Subcutaneous abdominal adipose tissue (tissue), 5 donors: ENCODE measurements around the gene TDP1.

Experiments
- H3K27ac ChIP-seq: one replicate; pipeline ENCODE4 v1.7.0; 2013; ENCODE audit warnings: low read depth, mild to moderate bottlenecking, inconsistent platforms, low read length, moderate library complexity
- H3K27me3 ChIP-seq, 5 donors: one replicate each; pipeline ENCODE4 v1.7.0; 2013; ENCODE audit warnings: low read length in 5 of 5, inconsistent platforms in 1 of 5; ENCODE audit not compliant: control insufficient read depth in 5 of 5, insufficient read depth in 4 of 5
- H3K36me3 ChIP-seq, 5 donors: one replicate each; pipeline ENCODE4 v1.7.0; 2013; ENCODE audit warnings: low read length in 5 of 5; ENCODE audit not compliant: control insufficient read depth in 5 of 5, insufficient read depth in 5 of 5
- H3K4me1 ChIP-seq, 5 donors: one replicate each; pipeline ENCODE4 v1.7.0; 2013; ENCODE audit warnings: low read length in 5 of 5, mild to moderate bottlenecking in 3 of 5, moderate library complexity in 1 of 5; ENCODE audit not compliant: control insufficient read depth in 5 of 5, insufficient read depth in 5 of 5
- H3K4me3 ChIP-seq, 5 donors: one replicate each; pipeline ENCODE4 v1.7.0; 2013; ENCODE audit warnings: low read length in 5 of 5, low read depth in 1 of 5
- H3K9ac ChIP-seq, 5 donors: one replicate each; pipeline ENCODE4 v1.7.0; 2013; ENCODE audit warnings: low read length in 5 of 5, mild to moderate bottlenecking in 4 of 5, moderate library complexity in 3 of 5
- H3K9me3 ChIP-seq, 5 donors: one replicate each; pipeline ENCODE4 v1.7.0; 2013; ENCODE audit warnings: low read length in 5 of 5; ENCODE audit not compliant: control insufficient read depth in 5 of 5
- donor health status: healthy.
- donor health status: healthy.
- donor health status: healthy.
- donor health status: healthy.
- donor health status: healthy.

TDP1 gene

DNA sequence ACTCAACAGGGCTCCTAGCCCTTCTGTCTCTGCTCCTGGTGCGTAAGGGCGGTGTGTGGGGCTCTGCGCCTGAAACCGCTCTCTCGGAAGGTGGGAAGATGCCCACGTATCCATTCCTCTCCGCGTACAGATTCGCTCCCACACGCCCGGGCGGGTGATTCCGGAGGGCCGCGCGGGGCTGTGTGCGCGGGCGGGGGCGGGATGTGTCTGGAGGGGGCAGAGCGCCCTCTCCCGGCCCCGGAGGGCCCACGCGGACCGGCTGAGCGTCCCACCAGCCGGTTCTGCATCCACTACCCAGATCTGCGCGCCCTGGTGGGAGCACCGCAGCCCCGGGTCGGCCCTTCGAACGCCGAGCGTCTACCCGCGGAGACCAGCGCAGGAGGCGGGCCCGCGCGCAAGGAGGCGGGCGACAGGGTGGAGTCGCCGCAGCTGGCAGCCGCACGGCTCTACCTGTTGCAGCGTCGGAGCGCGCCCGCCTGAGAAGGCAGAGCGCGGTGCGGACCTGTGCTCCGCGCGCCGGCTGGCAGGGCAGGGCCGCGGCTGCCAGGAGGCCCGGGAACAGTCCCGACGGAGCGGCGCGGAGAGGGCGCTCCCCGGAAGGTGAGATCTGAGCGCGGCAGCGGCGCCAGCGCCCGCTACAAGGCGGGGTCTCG lies 104.7 kb downstream of the TDP1 start:
- Histone ChIP-seq H3K27ac (no peak overlapping the region), H3K27me3 (peaks cover 20 to 37% (median 35%) of the 10 kb centered on the region in 5 donors), H3K4me3 (peak overlapping the region; percentile 54 to 66 (median 58)), H3K4me1 (peaks cover 0 to 35% (median 29%) of the 10 kb centered on the region in 5 donors), H3K9ac (peak overlapping the region in 2 of 5 donors; percentile 43 to 50), H3K9me3 (no peaks in the 10 kb centered on the region), H3K36me3 (no peaks in the 10 kb centered on the region)

DNA sequence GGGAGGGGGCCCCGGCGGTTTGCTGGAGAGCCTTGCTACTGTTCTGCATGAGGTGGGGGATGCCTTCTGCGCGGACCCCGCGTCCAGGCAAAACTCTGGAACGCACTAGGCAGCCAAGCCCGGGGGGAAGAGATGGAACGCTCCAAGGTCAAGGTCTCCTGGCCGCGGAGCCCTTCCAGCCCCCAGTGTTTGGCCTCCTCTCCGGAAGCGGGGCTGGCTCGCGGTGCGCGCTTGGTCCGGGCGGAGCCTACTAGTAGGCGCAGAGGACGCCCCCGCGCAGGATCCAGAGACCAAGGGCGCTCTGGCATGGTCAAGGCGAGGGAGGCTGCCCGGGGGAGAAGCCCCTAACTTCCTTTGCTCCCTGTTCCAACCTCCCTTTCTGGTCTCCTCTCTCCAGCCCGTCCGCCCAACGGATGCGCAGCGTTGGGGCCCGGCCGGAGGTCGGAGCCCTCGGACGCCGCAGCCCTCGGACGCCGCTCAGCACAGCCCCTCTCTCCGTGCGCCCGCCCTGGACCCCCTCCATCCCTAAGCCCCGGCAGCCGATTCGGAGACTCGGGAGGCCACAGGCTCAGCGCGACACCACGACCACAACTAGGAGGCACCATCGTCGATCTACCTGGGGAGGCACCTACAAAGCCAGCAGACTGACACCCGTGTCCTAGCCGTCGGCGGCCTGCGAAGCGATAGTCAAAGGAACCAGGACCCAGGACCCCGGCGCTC lies 105.4 kb downstream of the TDP1 start:
- Histone ChIP-seq H3K9me3 (no peaks in the 10 kb centered on the region), H3K27me3 (peaks cover 20 to 38% (median 36%) of the 10 kb centered on the region in 5 donors), H3K4me3 (peak overlapping the region in 4 of 5 donors; percentile 54 to 66 (median 58)), H3K27ac (no peak overlapping the region), H3K4me1 (peaks cover 0 to 35% (median 29%) of the 10 kb centered on the region in 5 donors), H3K9ac (no peak overlapping the region), H3K36me3 (no peaks in the 10 kb centered on the region)

DNA sequence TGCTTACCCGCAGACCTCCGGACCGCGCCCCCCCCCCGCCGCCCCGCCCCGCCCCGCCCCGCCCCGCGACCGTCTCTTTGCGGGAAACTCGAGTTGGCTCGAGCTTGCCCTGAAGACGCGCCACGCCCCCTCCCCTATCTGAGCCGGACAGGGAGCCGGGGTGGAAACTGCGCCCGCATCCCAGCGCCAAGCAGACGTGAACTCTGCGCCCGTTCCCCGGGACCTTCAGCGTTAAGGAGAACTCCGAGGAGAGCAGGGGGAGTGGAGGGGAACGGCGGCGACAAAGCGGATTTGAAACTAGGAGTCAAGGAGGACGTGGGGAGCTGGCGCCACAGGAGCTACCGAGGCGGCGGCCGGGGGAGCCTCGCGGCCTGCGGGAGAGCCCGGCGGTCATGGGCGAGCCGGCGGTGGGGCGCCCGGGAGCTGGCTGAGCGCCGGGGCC lies 106.0 kb downstream of the TDP1 start, which contains the start of gene KCNK13:
KCNK13 (plus strand) TSS at position 310 of the 442 bp plus-strand sequence. CDS start 212 bp downstream, outside the sequence.
- peaks cover 20 to 38% (median 36%) of the 10 kb centered on the region in 5 donors for H3K27me3 ChIP-seq

DNA sequence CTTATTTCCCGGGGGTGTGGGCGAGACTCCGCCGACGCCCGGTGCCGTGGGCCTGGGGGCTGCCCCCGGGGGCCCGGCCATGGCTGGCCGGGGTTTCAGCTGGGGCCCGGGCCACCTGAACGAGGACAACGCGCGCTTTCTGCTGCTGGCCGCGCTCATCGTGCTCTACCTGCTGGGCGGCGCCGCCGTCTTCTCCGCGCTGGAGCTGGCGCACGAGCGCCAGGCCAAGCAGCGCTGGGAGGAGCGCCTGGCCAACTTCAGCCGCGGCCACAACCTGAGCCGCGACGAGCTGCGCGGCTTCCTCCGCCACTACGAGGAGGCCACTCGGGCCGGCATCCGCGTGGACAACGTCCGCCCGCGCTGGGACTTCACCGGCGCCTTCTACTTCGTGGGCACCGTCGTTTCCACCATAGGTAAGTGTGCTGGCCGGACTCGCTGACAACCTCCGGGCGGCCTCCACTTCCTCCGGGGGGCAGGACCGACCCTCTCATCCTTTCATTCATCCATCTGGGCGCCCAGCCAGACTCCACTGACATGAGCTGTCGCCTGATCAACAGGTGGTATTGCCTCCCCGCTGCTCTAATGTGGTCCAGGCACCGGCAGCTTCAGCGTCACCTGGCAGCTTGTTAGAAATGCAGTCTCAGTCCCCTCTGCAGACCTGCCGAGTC lies 106.5 kb downstream of the TDP1 start:
- H3K27me3 ChIP-seq = peaks cover 20 to 38% (median 34%) of the 10 kb centered on the region in 5 donors
- peaks cover 0 to 35% (median 29%) of the 10 kb centered on the region in 5 donors for H3K4me1 ChIP-seq
- peak overlapping the region; percentile 24 to 59 (median 49) for H3K4me3 ChIP-seq

More for the DNA sequence above, 106.0 kb downstream of the TDP1 start, which contains the start of gene KCNK13:
- Histone ChIP-seq H3K9me3 (no peaks in the 10 kb centered on the region), H3K27ac (no peak within 1 kb of the TSS), H3K9ac (peak within 1 kb of the TSS in 1 of 5 donors; percentile 13), H3K4me1 (peaks cover 0 to 35% (median 29%) of the 10 kb centered on the region in 5 donors), H3K4me3 (peak within 1 kb of the TSS; percentile 24 to 66 (median 58)), H3K36me3 (no peaks in the 10 kb centered on the region)

DNA sequence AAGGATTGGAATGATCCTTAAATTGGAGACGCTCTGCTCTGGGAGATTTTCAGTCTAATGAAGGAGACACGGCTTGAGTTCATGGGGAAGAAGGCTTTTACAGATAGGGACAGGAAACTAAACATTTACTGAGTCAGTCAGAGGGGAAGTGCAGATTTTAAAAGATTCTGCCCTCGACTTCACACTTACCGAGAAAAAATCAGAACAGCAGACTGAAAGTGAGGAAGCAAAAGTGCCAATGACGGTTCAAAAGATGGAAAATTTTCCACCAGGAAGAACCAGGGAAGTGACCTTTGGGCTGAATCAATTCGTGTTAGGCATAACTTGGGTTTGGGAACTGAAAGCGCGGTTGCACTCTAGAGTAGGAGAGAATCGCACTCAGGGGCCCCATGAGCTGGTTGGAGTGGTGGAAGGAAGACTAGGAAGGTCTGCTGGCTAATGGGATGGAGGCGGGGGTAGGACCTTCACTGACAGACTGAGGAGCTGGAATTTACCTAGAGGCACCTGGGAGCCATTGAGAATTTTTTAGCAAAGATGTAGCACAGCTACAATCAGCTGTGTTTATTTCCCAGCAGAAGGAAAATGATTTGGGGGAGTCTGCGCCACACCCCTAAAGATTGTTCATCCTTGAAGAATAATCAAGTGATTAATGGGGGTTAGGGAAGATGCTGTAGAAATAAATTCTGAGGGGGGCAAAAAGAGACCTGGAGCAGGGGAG lies 107.3 kb downstream of the TDP1 start:
- peaks cover 20 to 38% (median 34%) of the 10 kb centered on the region in 5 donors for H3K27me3 ChIP-seq

More for the DNA sequence above, 106.5 kb downstream of the TDP1 start:
- no peak overlapping the region for H3K27ac ChIP-seq
- H3K9ac ChIP-seq = peak overlapping the region in 1 of 5 donors; percentile 13
- no peaks in the 10 kb centered on the region for H3K9me3 ChIP-seq
- H3K36me3 ChIP-seq = no peaks in the 10 kb centered on the region

DNA sequence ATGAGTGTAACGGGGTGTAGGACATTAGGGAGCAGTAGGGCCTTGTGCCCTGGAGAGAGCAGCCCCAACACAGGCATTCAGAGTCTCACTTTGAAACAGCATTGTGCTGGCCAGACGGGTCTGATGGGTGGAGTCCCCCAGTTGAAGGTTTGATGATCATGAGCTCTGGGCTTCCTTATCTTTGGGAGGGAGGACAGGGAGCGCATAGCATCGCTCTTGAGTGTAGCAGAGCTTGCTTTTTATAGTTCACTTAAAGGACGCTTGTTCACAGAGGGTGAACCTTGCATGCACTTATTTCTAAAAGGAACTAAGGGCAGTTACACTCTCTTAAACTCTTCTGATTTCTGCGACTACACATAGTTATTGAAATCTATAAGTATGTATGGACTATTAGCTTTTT lies 116.6 kb downstream of the TDP1 start:
- H3K27me3 ChIP-seq = peaks cover 0 to 10% (median 6%) of the 10 kb centered on the region in 5 donors

More for the DNA sequence above, 107.3 kb downstream of the TDP1 start:
- peaks cover 0 to 35% (median 29%) of the 10 kb centered on the region in 5 donors for H3K4me1 ChIP-seq
- no peak overlapping the region for H3K27ac ChIP-seq
- no peaks in the 10 kb centered on the region for H3K9me3 ChIP-seq
- H3K36me3 ChIP-seq = no peaks in the 10 kb centered on the region
- H3K9ac ChIP-seq = peak overlapping the region in 1 of 5 donors; percentile 13
- peak overlapping the region; percentile 13 to 59 (median 49) for H3K4me3 ChIP-seq

DNA sequence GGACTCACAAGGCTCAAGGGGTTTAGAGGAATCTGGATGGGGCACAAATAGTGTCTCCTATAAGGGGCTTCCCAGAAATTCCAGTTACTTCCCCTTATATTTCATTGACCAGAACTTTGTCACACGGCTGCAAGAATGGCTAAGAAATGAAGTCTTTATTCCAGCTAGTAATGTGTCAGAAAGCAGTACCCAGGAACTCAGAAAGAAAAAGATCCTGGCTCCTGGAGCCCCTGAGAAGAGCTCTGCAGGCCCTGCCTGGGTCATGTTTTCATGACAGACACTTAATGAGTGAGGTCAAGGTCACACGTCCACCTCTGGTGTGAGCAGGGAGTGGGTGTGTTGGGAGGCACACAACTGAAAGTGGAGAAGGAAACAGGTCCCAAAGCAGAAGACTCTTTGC lies 123.8 kb downstream of the TDP1 start:
- H3K4me3 ChIP-seq = no peak overlapping the region
- H3K9ac ChIP-seq = no peak overlapping the region
- H3K4me1 ChIP-seq = no peaks in the 10 kb centered on the region
- H3K9me3 ChIP-seq = no peaks in the 10 kb centered on the region
- no peaks in the 10 kb centered on the region for H3K36me3 ChIP-seq
- peaks cover 0 to 2% (median 0%) of the 10 kb centered on the region in 5 donors for H3K27me3 ChIP-seq
- no peak overlapping the region for H3K27ac ChIP-seq

More for the DNA sequence above, 116.6 kb downstream of the TDP1 start:
- Histone ChIP-seq H3K27ac (no peak overlapping the region), H3K4me1 (no peaks in the 10 kb centered on the region), H3K36me3 (no peaks in the 10 kb centered on the region), H3K9me3 (no peaks in the 10 kb centered on the region), H3K9ac (no peak overlapping the region), H3K4me3 (no peak overlapping the region)

DNA sequence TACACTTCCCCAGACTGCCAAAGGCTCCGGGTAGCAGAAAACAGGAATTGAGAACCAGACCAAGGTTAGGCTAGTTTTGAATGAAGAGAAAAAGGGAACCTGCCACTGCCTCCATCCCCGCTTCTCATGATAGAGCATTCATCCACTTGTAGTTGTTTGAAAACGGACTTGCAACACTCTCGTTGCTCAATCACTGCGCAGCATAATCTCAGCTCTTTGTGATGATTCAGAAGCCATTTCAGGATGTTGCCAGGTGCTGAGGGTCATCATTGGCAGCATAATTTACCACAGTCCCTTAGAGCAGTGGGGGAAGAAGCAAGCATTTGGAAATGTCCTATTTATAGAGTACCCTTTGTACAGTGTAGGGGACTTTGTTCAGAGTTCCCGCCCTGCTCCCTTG lies 131.7 kb downstream of the TDP1 start:
- Histone ChIP-seq H3K27me3 (no peaks in the 10 kb centered on the region), H3K9ac (no peak overlapping the region), H3K4me1 (peaks cover 5 to 14% (median 8%) of the 10 kb centered on the region in 5 donors), H3K27ac (no peak overlapping the region), H3K9me3 (no peaks in the 10 kb centered on the region), H3K36me3 (no peaks in the 10 kb centered on the region), H3K4me3 (no peak overlapping the region)

DNA sequence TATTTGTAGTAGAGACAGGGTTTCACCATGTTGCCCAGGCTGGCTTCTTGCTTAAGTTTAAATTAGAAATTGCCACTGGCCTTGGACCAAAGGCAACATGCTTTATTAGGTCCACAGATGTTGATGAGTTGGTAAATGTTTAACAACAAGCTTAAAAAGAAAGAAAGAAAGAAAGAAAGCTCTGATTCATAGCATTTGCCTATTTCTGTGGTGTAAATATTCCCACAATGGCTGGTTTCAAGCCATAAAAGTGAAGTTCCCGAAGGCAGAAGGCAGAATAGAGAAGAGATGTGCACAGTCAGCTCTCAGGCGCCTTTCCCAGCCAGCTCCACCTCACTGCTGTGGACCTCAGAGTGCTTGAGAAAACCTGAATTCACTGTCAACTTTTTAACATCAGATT lies 132.4 kb downstream of the TDP1 start:
- H3K4me3 ChIP-seq = no peak overlapping the region
- no peak overlapping the region for H3K9ac ChIP-seq
- no peaks in the 10 kb centered on the region for H3K27me3 ChIP-seq
- no peak overlapping the region for H3K27ac ChIP-seq
- H3K9me3 ChIP-seq = no peaks in the 10 kb centered on the region
- peaks cover 5 to 14% (median 8%) of the 10 kb centered on the region in 5 donors for H3K4me1 ChIP-seq
- no peaks in the 10 kb centered on the region for H3K36me3 ChIP-seq
